ENCODE results near the gene PCDH12.
A peak's percentile ranks its signal among the peaks of the same experiment; 100 is the strongest.

PCDH12 gene

GRCh38 chr5:141958113-141958512 lies at the start of gene PCDH12:
PCDH12 (minus strand) TSS chr5:141958202; CDS start chr5:141957851, 351 bp downstream.
- DNase-seq (ENCODE audit: low read depth in 3 of 3), result no peak

GRCh38 chr5:142007237-142007544 lies 49.2 kb upstream of the PCDH12 start:
- DNase-seq (ENCODE audit: low read depth in 3 of 3), result no peak

GRCh38 chr5:142006363-142007236 lies 48.6 kb upstream of the PCDH12 start:
- DNase-seq (ENCODE audit: low read depth in 3 of 3), result no peak

DNA sequence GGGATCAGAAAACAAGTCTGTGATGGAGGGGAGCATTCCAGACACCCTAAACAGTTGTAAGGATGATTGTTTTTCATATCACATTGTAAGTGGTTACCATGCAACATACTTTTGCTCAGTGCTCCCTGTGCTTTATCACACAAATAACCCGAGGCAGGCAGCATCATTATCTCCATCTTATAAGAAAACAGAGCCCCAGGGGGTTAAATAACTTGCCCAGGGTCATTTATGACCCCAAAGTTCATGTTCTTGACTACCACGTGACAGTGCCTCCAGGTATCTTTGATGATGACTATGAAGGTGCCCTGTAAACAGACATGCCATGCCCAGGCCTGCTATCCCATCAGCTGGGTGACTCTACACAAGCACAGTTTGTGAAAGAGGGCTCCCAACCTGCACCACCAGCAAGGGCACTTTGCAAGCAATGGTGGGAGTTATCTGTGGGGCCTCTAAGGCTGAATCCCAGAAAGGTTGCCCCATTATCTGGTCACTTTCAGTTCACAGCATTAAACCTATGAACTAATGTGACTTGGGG lies 45.3 kb upstream of the PCDH12 start:
- no peak for DNase-seq (ENCODE audit: low read depth in 3 of 3)

DNA sequence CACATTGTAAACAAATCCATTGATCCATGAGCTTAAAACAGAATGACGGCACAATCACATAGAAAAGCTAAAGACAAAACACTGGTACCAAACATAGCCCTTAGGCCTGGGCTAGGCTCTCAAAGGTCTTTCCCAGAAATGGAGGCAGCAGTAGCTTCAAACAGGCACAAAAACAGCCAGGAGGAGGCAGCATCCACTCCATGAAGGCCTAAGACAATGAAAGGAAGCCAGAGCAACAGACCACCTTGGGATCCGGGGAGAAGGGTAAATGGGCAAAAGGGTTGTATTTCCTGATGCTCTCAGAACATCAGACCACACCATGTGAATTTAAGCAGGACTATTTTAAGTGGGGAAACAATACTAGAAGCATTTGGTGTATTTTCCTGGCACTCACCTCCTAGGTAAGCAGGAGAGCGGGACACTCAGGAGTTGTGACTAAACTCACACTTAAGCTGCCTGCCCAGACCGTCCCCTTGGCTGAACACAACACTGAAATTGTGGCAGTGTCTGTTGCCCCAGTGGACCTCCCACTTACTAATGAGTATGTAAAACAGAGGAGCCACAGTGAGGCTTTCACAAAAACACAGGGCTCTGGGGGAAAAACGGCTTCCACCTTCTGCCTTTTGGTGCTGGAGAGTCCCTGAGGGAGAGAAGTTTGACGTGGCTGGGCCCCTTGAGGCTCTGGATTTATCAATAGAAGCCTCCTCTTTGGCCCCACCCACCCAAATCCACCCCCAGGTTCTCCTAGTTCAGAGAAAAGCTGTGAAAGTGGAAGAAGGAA lies 42.9 kb upstream of the PCDH12 start:
- DNase-seq (ENCODE audit: low read depth in 3 of 3), result no peak

DNA sequence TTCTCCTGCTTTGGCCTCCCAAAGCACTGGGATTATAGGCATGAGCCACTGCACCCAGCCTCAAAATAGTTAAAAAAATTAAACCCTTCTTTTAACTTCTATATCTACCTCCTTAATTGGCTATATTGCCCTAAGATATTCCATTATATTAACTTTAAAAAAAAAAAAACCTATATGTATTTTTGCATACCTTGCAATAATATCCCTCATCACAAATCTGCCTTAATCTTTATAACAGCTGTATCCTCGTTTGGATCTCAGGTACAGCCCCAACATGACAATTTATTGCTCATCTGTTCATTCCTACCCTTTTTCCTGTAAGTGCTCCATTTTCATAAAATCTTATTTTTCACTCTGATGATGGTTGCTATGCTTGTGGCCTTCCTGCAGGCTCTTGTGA lies 42.2 kb upstream of the PCDH12 start:
- DNase-seq (ENCODE audit: low read depth in 3 of 3), result no peak

- no peak for DNase-seq (ENCODE audit: low read depth in 3 of 3)
Measured at GRCh38 chr5:141997358-141997960, 39.5 kb upstream of the PCDH12 start.

DNA sequence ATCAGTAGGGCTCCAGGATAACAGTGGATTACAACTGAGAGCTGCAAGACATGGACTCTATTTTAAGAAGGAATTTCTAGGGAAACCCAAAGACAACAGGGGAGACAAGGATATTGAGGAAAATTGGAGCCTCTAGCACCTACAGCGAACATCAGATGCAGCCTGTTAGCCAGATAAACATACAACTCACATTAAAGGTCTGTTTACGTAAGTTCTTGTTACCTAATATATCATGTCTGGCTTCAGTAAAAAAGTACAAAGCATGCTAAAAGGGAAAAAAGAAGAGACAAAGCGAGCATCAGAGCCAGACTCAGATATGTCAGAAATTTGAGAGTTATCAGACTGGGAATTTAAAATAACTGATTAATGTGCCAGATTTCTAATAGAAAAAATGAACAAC lies 37.7 kb upstream of the PCDH12 start:
- DNase-seq (ENCODE audit: low read depth in 3 of 3), result no peak

DNA sequence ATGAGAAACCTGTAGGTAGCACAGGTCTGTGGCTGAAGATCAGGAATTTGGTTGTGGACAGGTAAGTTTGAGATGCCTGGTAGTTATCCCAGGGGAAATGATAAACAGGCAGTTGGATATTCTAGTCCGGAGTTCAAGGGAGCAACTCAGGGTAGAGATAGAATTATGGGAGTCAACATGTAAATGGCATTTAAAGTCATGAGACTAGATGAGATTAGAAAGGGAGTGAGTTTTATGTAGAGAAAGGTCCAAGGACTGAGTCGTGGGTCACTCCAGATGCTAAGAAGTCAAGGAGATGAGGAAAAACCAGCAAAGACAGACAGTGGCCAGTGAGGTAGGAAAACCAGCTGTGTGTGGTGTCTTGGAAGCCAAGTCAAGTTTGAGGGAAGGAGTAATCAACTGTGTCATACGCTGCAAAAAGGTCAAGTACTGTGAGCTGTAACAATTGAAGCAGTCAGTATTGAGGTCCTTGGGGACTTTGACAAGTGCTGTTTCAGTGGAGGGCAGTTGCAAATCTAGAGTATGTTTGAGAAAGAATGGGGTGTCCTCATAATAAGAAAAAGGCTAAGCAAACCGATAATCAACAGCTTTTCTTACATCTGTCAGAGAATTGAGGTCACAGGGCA lies 36.6 kb upstream of the PCDH12 start:
- DNase-seq (ENCODE audit: low read depth in 3 of 3), result no peak

DNA sequence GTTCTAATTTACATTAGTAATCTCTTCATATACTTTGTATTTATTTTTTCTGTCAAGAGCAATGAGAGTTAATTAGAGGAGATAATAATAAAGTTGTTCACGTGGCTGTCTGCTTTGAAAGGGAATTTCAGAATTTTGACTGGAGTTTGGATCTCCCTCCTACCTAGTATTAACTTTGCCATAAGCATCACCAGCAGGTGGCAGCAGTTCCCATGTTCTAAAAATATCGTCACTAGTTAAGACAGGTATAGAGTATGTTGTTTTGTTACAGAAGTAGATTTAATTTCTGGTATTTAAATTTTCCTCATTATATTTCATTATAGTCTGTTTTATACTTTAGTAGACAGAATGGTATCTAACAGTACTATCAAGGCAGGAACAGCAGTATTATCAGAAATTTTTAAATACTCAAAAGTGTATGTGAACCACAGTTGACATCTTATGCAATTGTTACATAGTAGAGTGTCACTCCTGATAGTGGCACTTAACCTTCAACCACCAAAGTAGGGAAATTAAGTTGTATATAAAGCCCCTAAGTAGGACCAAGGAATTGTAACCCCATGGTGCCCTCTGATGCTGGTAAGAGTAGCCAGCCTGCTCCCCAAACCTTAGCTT lies 34.5 kb upstream of the PCDH12 start:
- peak; percentile 62 to 79 (median 68) for DNase-seq (ENCODE audit: low read depth in 3 of 3)

DNA sequence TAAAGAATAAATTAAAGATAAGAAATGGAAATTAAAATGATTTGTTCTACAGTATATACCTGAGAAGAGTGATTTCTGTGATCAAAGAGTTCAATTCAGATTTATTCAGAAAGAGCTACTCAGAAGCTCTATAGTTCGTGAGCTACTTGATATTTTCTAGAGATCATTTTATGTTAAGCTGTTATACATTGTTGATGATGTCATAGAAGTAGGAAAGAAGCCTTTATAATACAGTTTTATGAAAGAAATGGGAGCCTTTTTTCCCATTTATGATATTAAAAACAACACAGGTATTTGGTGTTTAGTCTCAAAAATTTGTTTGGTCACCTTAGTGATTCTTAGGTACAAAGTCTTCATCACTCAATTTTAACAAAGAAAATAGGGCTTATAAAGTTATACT lies 31.7 kb upstream of the PCDH12 start:
- DNase-seq (ENCODE audit: low read depth in 3 of 3), result no peak

GRCh38 chr5:141986072-141986471 lies 28.1 kb upstream of the PCDH12 start:
- no peak for DNase-seq (ENCODE audit: low read depth in 3 of 3)

GRCh38 chr5:141982626-141983025 lies 24.6 kb upstream of the PCDH12 start:
- no peak for DNase-seq (ENCODE audit: low read depth in 3 of 3)

DNA sequence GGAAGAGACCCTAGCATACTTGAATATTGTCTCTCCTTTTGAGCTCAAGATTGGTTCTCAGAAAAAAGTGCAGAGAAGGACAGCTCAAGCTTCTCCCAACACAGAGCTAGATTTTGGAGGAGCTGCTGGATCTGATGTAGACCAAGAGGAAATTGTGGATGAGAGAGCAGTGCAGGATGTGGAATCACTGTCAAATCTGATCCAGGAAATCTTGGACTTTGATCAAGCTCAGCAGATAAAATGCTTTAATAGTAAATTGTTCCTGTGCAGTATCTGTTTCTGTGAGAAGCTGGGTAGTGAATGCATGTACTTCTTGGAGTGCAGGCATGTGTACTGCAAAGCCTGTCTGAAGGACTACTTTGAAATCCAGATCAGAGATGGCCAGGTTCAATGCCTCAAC lies 20.4 kb upstream of the PCDH12 start:
- DNase-seq (ENCODE audit: low read depth in 3 of 3), result no peak

GRCh38 chr5:141976176-141976575 lies 18.2 kb upstream of the PCDH12 start:
- no peak for DNase-seq (ENCODE audit: low read depth in 3 of 3)

DNA sequence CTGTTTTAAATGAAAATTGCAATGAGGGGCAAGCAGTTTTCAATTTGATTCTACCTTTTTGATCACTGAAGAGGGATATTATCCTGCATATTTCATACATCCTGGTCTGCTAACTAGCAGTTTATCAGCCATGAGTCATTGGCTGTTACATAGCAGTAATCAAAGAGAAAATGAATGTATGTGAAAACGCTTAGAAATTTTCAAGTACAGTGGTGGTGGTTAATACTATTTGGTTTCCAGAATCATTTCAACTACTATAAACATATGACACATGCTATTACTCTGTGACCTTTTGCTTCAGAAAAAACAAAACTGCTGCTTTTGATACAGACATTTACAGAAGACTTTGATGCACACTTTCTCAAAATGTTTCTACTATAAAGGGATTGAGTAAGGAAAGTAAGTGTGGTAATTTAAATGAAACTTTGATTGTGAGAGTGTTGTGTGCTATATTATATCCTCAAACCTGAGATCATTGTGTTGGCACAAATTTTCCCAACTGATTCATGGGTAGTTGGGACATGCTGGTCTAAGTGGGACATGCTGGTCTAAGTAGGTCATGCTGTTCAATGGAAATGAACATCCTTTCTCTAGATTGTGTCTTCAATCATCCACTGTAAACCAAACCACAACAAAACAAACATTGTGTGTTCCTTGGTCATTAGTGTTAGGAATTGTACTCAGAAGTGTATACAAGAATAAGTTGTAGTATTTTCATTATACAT lies 16.0 kb upstream of the PCDH12 start:
- no peak for DNase-seq (ENCODE audit: low read depth in 3 of 3)

- no peak for DNase-seq (ENCODE audit: low read depth in 3 of 3)
Measured at GRCh38 chr5:141969783-141970771, 12.1 kb upstream of the PCDH12 start.

GRCh38 chr5:141968914-141969608 lies 11.1 kb upstream of the PCDH12 start, which contains the start of gene RNF14:
RNF14 (plus strand) TSS chr5:141969105; CDS start chr5:141973589, 4,484 bp downstream.
- peak; percentile 88 to 93 (median 91) for DNase-seq (ENCODE audit: low read depth in 3 of 3)

- no peak for DNase-seq (ENCODE audit: low read depth in 3 of 3)
Measured at GRCh38 chr5:141966963-141967333, 8.9 kb upstream of the PCDH12 start.
